ENCODE data around the gene GET3.
A peak's percentile ranks its signal among the peaks of the same experiment; 100 is the strongest.
"Not testable (repeated sequence)": the region's sequence is repeated elsewhere in the genome, so short reads cannot be mapped to it uniquely, and the experiment has no call there.

GET3 gene

DNA sequence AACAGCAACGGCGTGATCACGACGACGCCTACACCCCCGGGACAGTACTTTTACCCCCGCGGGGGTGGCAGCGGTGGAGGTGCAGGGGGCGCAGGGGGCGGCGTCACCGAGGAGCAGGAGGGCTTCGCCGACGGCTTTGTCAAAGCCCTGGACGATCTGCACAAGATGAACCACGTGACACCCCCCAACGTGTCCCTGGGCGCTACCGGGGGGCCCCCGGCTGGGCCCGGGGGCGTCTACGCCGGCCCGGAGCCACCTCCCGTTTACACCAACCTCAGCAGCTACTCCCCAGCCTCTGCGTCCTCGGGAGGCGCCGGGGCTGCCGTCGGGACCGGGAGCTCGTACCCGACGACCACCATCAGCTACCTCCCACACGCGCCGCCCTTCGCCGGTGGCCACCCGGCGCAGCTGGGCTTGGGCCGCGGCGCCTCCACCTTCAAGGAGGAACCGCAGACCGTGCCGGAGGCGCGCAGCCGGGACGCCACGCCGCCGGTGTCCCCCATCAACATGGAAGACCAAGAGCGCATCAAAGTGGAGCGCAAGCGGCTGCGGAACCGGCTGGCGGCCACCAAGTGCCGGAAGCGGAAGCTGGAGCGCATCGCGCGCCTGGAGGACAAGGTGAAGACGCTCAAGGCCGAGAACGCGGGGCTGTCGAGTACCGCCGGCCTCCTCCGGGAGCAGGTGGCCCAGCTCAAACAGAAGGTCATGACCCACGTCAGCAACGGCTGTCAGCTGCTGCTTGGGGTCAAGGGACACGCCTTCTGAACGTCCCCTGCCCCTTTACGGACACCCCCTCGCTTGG, 55.0 kb downstream of the GET3 start:
- DNase-seq (ENCODE audit: low read depth, low spot score), result peak; percentile 78

DNA sequence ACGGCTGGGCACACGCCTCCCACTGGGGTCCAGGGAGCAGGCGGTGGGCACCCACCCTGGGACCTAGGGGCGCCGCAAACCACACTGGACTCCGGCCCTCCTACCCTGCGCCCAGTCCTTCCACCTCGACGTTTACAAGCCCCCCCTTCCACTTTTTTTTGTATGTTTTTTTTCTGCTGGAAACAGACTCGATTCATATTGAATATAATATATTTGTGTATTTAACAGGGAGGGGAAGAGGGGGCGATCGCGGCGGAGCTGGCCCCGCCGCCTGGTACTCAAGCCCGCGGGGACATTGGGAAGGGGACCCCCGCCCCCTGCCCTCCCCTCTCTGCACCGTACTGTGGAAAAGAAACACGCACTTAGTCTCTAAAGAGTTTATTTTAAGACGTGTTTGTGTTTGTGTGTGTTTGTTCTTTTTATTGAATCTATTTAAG, 55.6 kb downstream of the GET3 start:
- no peak for DNase-seq (ENCODE audit: low read depth, low spot score)

DNA sequence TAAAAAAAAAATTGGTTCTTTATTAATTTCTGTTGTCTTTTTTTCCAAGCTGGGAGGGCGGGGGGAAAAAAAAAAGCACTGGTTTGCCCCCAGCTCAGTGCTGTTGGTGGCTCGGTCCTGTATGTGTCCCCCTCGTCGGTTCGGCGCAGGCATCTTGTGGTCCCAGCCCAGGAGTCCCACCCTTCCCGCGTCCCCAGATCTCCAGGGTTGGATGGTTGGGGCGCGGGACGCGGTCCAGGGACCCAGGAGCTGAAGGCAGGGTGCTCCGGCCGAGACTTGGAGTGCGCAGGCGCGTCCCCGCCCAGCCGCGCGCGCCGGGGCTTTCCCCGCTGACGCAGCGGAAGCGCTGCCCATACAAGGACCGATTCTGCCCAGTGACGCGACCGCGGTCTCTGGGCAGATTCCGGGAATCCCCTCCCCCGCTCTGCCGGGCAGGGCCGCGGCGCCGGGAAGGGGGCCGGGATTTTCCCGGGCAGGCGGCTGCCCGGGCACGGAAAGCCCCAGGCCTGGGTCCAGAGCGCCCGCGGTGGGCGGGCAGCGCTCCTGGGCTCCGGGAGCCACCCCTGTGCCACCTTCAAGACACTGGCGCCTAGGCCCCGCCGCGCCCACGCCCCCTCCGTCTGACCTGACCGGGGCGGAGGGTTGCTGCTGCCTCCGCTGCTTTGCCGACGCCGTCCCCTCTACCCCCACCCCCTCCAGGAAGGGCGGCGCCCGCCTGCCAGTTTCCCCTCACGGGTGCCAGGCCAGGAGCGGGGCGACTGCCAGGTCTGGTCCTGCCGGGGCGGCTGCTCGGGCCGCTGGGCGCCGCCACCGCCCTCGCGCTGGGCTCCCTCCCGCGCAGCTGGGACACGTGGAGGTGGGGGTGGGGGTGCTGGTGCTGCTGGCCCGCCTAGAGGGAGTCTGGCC, 56.2 kb downstream of the GET3 start:
- DNase-seq (ENCODE audit: low read depth, low spot score), result peak; percentile 95

DNA sequence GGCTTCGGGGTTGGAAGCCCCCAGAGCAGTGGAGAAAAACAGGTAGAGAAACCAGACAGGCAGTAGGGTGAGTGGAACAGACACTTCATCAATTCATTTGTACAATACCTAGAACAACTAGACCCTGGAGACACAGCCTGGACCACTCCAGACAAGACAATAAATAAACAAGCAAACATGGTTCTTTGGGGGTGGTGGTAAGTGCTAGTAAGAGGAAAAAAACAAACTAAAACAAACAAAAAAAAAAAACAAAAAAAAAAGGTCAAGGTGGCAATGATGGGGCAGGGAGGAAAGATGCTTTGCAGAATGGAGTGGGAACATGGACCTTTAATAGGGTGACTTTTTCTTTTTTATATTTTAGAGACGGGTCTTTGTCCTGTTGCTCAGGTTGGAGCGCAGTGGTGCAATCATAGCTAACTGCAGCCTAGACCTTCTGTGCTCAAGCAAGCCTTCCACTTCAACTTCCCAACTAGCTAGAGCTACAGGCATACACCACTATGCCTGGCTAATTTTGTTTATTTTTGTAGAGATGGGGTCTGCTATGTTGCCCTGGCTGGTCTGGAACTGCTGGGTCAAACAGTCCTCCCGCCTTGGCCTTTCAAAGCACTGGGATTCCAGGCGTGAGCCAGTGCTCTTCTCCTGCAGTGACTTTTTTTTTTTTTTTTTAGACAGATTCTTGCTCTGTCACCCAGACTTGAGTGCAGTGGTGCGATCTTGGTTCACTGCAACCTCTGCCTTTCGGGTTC, 57.1 kb downstream of the GET3 start:
- no peak for DNase-seq (ENCODE audit: low read depth, low spot score)

- no peak for DNase-seq (ENCODE audit: low read depth, low spot score)
These were observed 57.7 kb downstream of the GET3 start for GRCh38 chr19:12794971-12795381.

- peak; percentile 92 for DNase-seq (ENCODE audit: low read depth, low spot score)
These were observed 59.1 kb downstream of the GET3 start for GRCh38 chr19:12796146-12797071.

DNA sequence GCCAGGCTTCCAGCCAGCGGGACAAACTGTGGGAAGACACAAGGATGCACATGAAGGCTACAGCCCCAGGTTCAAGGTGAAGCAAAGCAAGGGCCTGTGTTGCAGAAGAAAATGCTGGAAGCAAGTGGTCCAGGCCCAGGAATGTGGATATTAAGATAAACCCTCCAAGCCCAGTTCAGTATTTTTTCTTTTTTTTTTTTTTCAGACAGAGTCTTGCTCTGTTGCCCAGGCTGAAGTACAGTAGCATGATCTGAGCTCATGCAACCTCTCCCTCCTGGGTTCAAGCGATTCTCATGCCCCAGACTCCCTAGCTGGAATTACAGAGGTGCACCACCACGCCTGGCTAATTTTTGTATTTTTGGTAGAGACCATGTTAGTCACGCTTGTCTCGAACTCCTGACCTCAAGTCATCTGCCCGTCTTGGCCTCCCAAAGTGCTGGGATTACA, 59.9 kb downstream of the GET3 start:
- no peak for DNase-seq (ENCODE audit: low read depth, low spot score)

DNA sequence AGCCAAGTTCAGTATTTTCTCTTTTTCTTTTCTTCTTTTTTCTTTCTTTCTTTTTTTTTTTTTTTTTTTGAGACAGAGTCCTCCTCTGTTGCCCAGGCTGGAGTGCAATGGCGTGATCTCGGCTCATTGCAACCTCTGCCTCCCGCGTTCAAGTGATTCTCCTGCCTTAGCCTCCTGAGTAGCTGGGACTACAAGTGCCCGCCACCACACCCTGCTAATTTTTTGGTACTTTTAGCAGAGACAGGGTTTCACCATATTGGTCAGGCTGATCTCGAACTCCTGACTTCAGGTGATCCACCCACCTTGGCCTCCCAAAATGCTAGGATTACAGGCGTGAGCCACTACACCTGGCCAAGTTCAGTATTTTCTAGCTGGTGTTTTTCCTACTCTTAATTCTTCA, 60.3 kb downstream of the GET3 start:
- DNase-seq (ENCODE audit: low read depth, low spot score), result not testable (repeated sequence)
